ENCODE results near the gene TXNL1.
"Not testable (repeated sequence)": the region's sequence is repeated elsewhere in the genome, so short reads cannot be mapped to it uniquely, and the experiment has no call there.

The TXNL1 gene

GRCh38 chr18:56643381-56643780 is 5.0 kb upstream of the TXNL1 start:
- DNase-seq, result no peak

- DNase-seq, result no peak
These were observed 3.4 kb upstream of the TXNL1 start for GRCh38 chr18:56641714-56642337.

DNA sequence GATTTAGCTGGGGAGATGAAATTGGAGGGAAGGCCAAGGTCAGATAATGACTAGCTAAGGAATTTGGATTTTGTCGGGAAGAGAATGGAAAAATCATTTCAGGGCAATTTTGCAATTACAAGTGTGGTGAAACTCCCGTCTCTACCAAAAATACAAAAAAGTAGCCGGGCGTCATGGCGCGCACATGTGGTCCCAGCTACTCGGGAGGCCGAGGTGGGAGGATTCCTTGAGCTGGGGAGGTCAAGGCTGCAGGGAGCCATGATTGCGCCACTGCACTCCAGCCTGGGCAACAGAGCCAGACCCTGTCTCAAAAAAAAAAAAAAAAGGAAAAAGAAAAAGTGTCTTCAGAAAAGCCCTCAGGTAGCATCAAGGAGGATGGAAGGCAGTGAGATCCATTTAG is 1.2 kb upstream of the TXNL1 start:
- no peak for DNase-seq

DNA sequence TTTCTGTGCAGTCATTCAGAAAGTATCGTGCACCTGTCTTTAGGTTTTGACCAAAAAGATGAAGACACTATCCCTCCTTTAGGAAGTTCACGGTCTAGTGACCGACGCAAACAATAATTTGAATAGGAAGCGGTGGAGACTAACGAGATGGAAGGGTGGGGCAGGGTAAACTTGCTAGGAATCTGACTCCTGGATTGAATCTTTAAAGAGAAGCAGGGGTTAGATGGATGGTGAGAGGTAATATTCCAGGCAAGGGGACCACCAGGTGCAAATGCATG is 651 bp upstream of the TXNL1 start:
- DNase-seq, result no peak

DNA sequence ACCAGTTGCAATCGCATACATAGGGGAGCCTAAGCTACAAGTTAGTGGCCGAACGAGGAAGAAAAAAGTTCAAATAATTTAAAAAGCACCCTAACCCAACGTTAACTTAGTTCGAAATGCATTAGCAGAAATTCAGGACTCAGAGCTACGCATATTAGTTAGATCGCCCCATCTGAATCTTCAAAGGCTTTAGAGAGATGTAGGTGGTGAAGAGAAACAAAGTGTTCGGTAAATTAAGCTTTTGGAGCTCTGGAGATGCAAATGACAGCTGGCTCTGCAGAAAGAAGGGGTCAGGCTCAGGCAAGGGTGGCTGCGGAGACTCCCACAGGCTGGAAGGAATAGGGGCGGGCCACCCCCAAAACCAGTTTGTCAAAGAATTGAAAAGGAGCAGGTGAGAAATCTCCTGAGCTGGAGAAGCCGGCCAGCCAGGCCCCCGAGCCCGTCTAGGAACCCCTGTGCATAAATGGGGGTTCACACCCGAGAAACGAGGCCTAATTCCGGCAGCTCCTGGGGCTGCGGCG is 621 bp downstream of the TXNL1 start:
- no peak for DNase-seq

- no peak for DNase-seq
These were observed 1.2 kb downstream of the TXNL1 start for GRCh38 chr18:56637176-56637575.

- no peak for DNase-seq
These were observed 3.4 kb downstream of the TXNL1 start for GRCh38 chr18:56635007-56635406.

DNA sequence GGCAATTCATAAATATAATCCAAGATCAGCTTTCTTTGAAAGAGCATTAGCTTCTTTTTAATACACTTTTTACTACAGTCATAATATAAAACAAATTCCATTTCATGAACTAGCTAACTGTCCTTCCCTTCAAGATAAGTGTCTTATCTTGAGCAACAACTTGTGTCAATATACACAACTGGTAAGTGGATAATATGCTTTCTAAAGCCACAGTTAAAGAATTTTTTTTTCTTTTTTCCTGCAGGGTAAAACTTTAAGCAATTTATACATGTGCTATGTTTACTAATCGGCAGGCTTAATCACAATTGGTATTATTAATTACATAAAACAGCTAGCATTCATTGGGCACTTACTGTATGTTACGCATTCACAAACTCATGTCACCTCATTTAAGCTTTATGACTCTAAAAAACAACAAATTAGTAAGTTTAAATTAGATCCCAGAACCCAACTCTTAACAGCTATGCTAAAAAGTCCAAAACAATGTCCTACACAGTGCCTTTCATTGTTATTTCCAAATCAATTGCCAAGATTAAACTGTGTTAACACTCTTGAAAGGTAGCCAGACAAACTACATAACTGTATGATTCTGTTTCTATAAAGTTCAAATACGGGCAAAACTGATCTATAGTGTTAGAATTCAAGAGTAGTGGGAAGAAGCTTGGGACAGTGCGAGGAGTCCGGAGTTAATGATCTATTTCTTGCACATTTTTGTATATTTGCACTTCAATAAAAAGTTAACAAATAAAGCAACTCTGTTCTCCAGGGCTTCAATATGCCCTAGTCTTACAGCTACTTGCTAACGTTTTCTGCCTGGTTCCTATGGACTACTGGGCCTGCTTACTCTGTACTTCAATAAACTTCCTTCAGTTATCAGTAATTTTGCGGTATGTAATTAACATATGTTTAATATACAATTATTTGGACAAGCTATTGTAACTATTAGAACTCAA is 6.0 kb downstream of the TXNL1 start:
- no peak for DNase-seq

GRCh38 chr18:56627991-56628390 is 10.4 kb downstream of the TXNL1 start:
- DNase-seq, result no peak

- no peak for DNase-seq
These were observed 22.5 kb downstream of the TXNL1 start for GRCh38 chr18:56615738-56616520.

- DNase-seq, result no peak
These were observed 31.8 kb downstream of the TXNL1 start for GRCh38 chr18:56606618-56607017.

- DNase-seq, result no peak
These were observed 40.0 kb downstream of the TXNL1 start for GRCh38 chr18:56598422-56598821.

- DNase-seq, result no peak
These were observed 44.5 kb downstream of the TXNL1 start for GRCh38 chr18:56593906-56594305.

DNA sequence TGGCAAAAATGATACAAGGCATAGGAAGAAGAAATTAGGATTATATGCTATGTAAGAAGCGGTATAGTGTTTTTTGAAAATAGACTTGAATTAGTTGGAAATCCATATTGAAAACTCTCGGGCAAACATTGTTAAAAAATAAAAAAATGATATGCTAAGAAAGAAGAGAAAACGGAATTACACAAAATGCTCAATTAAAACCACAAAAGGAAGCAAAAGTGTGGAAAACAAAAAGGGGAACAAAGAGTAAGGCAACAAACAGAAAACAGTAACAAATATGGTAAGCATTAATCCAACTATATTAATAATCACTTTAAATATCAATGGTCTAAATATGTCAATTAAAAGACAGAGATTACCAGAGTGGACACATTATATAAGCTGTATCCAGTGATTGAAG is 58.4 kb downstream of the TXNL1 start:
- no peak for DNase-seq

DNA sequence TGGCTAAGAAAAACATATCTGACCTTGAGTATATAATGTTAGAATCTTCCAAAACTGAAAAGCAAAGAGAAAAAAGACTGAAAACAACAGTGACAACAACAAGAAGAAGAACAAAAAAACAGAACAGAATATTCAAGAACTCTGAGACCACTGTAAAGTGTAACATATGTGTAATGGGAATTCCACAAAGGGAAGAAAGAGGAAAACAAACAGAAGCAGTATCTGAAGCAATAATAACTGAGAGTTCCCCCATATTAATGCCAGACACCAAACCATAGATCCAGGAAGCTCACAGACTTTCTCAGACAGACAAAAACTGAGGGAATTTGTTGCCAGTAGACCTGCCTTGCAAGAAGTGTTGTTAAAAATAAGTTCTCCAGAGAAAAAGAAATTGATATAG is 58.9 kb downstream of the TXNL1 start:
- no peak for DNase-seq

DNA sequence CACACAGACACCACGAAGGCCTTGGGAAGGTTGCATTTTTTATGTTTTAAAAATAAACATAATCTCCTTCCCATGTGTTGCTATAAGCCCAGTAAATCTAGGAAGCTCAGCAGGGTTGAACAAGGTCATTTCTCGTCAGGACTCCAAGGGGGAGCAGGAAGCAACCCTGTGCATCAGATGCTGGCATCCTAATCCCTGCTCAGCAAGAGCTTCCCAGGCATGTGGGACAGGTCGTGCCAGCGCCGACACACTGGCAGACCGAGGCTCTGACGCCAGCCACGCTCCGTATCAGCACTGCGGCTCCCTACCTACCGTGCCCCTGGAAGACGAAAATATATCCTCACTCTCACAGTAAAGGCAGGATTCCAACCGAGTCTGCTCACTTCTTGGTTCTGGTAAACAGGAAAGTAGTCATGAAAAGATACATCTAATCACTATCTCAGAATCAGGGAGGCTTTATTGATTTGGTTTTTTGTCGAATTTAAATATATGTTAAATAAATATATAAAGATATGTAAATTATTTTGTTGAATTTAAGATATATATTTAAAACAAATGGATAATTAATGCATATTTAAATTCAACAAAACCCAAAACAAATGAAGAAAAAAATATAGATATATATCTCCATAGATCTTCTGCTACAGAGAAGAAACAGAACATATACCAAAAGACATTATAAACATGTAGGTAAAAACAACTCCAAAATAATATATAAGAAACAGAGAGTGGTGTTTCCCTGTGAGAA is 61.4 kb downstream of the TXNL1 start:
- DNase-seq, result no peak

DNA sequence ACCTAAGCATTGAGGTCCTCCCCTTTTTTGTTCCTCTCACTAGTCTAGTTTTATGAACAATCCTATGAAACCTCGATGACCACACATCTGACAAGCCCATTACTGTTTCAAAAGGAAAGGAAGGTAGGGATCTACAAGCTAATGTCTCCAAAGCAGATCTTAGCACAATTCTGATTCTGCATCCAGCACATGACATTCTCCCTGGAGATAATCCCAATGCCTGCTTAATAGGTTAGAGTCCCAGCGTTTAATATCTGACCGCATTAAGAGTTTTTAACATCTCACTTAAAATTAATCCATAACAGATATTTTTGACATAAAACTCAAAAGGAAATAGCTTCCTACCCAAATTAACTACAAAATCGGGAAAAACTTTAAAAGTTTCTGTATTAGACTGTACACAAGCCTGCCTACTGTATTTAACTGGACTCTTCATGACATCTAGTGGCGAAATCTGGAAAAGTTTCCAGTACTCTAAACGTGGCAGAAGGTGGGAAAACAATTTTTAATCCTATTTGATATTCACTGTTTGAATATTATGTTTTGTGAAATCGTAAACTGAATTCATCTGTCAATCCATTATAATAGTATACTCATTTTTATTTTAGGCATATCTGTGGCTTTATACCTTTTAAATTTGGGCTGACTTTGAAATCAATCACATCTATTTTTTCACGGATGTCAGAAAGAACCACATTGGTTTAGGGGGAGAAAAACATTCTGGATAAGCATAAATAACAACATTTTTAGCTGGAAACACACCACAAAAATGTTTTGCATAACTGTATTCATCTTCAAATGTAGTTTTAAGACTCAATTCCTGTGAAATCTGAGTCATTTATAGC is 62.4 kb downstream of the TXNL1 start:
- DNase-seq, result peak; percentile 8

- no peak for DNase-seq
These were observed 63.5 kb downstream of the TXNL1 start for GRCh38 chr18:56574861-56575260.

DNA sequence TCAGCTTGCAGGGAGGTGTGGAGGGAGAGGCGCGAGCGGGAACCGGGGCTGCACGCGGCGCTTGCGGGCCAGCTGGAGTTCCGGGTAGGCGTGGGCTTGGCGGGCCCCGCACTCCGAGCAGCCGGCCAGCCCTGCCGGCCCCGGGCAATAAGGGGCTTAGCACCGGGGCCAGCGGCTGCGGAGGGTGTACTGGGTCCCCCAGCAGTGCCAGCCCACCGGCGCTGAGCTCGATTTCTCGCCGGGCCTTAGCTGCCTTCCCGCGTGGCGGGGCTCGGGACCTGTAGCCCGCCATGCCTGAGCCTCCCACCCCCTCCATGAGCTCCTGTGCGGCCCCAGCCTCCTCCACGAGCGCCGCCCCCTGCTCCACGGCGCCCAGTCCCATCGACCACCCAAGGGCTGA is 66.1 kb downstream of the TXNL1 start:
- not testable (repeated sequence) for DNase-seq

GRCh38 chr18:56570978-56571377 is 67.4 kb downstream of the TXNL1 start:
- no peak for DNase-seq

DNA sequence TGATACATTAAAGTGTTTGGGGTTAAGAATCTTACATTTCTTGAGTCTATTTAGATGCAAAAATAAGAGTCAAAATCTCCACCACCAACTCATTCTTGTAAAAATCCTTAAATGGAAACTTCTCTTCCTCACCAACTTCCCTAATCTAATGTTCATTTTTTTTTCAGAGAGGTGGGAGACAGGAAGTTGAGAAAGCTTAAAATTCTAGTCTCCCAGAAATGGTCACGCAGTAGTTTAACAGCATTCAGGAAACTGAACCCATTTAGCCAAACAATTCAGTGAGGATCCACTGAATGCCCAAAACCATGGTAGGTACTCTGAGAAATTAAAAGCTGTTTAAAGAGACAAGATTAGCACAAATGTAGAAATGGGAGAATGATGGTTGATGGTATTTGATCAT is 69.0 kb downstream of the TXNL1 start:
- no peak for DNase-seq

DNA sequence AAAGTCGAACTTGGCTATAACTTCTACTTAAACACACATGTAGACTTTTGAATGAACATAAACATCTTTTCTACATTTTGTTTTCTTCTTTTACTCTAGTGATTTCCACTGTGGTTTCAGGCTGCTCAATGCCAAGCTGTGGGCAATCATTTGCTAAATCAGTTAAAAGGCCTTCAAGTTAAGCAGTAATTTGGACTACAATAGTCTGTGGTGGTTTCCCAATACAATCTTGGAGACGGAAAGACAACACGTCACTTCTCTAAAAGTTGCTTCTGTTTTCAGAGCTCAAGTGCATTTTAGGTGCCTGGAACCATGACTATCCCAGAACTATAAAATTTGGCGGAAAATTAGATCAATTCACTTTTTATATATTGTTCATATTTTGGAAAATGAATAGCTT is 69.4 kb downstream of the TXNL1 start:
- no peak for DNase-seq

Data from DMS 273 treated with DMSO at 0.1 percent for 48 hours (cell line).